HG03135 (cell line): ENCODE results near the gene CCPG1.

ENCODE experiments used
- ATAC-seq: cut with Tn5 transposase; IDR thresholded peaks from one replicate; pipeline ENCODE4 v1.9.1; 2021; ENCODE audit warnings: mild to moderate bottlenecking, moderate library complexity; ENCODE audit not compliant: unreplicated experiment

Gene CCPG1

GRCh38 chr15:55320963-55321362 lies 87.2 kb downstream of the CCPG1 start:
- no peak for ATAC-seq

- ATAC-seq = no peak
Observed at GRCh38 chr15:55320238-55320550, 88.0 kb downstream of the CCPG1 start.

DNA sequence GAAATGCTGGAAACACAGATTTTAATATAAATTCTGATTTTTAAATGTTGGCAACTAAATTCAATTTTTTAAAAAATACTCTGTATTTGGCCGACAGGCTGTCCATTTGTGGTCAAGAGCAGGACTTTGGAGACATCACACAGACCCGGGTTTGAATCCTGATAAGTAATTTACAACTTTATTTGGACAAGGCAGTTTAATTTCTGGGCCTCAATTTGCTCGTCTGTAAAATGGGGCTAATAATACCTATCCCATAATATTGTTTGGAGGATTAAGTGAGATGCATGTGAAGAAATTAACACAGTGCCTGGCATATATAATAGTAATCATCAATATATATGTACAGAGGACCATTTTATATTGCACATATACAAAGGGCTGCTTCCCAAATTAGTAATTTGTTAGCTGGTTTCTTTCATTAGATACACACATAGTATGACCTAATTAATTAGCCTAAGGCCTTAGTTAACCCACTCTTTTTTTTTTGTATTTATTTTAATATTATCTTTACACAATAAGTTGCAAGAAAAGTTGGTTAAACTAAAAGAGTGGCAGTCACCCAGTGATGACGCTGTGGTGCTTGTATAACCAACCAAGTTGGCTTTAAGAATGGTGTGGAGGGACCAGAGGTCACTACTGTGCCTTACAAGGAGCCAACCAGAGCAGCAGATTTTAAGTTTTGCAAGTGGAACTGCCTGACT lies 88.5 kb downstream of the CCPG1 start:
- ATAC-seq = no peak

DNA sequence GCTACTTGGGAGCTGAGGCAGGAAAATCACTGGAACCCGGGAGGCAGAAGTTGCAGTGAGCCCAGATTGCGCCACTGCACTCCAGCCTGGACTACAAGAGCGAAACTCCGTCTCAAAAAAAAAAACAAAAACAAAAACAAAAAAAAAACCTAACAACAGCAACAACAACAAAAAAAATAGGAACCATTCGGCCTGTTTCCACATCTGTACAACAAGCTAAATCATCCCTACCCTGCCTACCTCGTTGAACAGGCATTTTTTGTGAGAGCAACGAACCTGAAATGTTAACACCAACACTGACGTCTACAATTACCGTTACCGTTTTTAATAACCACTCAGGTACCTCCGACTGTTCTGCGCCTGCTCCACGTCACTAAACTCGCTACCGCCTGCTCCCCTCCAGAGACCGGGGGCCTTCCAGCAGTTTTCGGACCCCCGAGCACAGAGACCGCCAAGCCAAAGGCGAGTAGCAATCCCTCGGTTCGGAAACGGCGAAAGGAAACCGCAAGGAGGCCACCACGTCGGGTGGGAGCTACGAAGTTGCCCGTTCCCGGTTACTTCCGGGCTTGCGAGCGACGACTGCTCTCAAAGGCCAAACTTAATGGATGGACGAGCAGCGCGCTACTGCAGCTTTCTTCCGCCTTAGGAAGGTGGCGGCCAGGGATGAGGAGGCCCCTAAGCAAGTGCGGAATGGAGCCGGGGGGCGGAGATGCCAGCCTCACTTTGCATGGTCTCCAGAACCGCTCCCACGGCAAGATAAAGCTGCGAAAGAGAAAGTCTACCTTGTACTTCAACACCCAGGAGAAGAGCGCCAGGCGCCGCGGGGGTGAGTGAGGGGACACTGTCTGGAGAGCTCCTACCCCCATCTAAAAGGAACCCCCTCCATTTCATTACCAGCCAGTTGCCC lies 89.3 kb downstream of the CCPG1 start, which contains the start of the genes PIGB and PIGBOS1:
TSS of gene PIGB (plus strand) at position 635 of the 907 bp plus-strand sequence. CDS start at position 664, 29 bp downstream.
TSS of gene PIGBOS1 (minus strand) at position 536 of the 907 bp plus-strand sequence. CDS start 1,331 bp downstream, outside the sequence.
- ATAC-seq = peak; percentile 91
